Esophagus muscularis mucosa (tissue), 4 donors: ENCODE results near the gene POU2AF3. TPM values are rescaled to one million over a fixed set of nuclear protein-coding genes. Genes with fewer than 3 reads are reported as not detected.
A peak's percentile ranks its signal among the peaks of the same experiment; 100 is the strongest.
"Not testable (repeated sequence)": the region's sequence is repeated elsewhere in the genome, so short reads cannot be mapped to it uniquely, and the experiment has no call there.

Source experiments
- DNase-seq: peaks from one replicate; pipeline ENCODE4 v3.0.0-alpha.2; 2017; ENCODE audit errors: extremely low spot score
- H3K27ac ChIP-seq, 4 donors: fragments of 200-600 bp; sonication (generic); replicated peaks in 1 of 4; 1 replicate in 3 of 4; 2 replicates in 1 of 4; pipeline ENCODE4 v1.5.1; 2016 to 2019; ENCODE audit warnings: mild to moderate bottlenecking in 1 of 4
- H3K27me3 ChIP-seq, 4 donors: fragments of 200-600 bp; sonication (generic); one replicate each; pipeline versions ENCODE4 v1.5.1 to v1.6.0; 2016 to 2019
- H3K36me3 ChIP-seq, 4 donors: fragments of 200-600 bp; sonication (generic); one replicate each; pipeline ENCODE4 v1.5.1; 2016 to 2019
- H3K4me1 ChIP-seq, 4 donors: fragments of 200-600 bp; sonication (generic); one replicate each; pipeline ENCODE4 v1.5.1; 2016 to 2019
- H3K4me3 ChIP-seq, 4 donors: fragments of 200-600 bp; sonication (generic); 1 replicate in 2 of 4; 2 replicates in 2 of 4; pipeline ENCODE4 v1.5.1; 2016 to 2019; ENCODE audit warnings: mild to moderate bottlenecking in 4 of 4, moderate library complexity in 1 of 4
- H3K9me3 ChIP-seq, 4 donors: fragments of 200-600 bp; sonication (generic); 1 replicate in 3 of 4; 2 replicates in 1 of 4; pipeline ENCODE4 v1.5.1; 2016 to 2019
- CTCF ChIP-seq, 3 experiments: fragments of 200-600 bp in 2 of 3; fragments of 450-650 bp in 1 of 3; sonication (generic) in 2 of 3; IDR thresholded peaks; one replicate each; pipeline ENCODE4 v1.5.1; 2017 to 2019; ENCODE audit warnings: antibody characterized with exemption in 3 of 3, mild to moderate bottlenecking in 2 of 3, moderate library complexity in 1 of 3
- EP300 ChIP-seq: sonication (generic); formaldehyde crosslinking; IDR thresholded peaks from one replicate; pipeline ENCODE4 v1.6.1; 2017; ENCODE audit warnings: antibody characterized with exemption
- POLR2A ChIP-seq: fragments of 450-650 bp; IDR thresholded peaks from one replicate; pipeline ENCODE4 v1.6.1; 2017; ENCODE audit warnings: antibody characterized with exemption, moderate library complexity, mild to moderate bottlenecking, low read depth
- POLR2AphosphoS5 ChIP-seq, 2 donors: sonication (generic); formaldehyde crosslinking; IDR thresholded peaks; one replicate each; pipeline ENCODE4 v1.6.1; 2017; ENCODE audit warnings: antibody characterized with exemption in 2 of 2
- WGBS: methylation state at CpG from one replicate; pipeline ENCODE4 v1.1.5; 2018; 5-methylcytosine and 5-hydroxymethylcytosine counted together
- intact Hi-C: fragments of 100-400 bp; cut with DNase I; formaldehyde crosslinking; loops from one replicate; pipeline ENCODE4 v1.15.1; 2023
- total RNA-seq, 4 donors: library from RNA; depleted of rRNA; stranded (reverse); fragments of >200 nt; gene quantifications; one replicate each; pipeline versions ENCODE4 v1.1.0 to v1.2.1, GENCODE V29; 2016

Gene POU2AF3
- total RNA-seq, 4 donors from 2014 or later: 0.99 to 2.9 (median 2.2) TPM; not detected in 1

DNA sequence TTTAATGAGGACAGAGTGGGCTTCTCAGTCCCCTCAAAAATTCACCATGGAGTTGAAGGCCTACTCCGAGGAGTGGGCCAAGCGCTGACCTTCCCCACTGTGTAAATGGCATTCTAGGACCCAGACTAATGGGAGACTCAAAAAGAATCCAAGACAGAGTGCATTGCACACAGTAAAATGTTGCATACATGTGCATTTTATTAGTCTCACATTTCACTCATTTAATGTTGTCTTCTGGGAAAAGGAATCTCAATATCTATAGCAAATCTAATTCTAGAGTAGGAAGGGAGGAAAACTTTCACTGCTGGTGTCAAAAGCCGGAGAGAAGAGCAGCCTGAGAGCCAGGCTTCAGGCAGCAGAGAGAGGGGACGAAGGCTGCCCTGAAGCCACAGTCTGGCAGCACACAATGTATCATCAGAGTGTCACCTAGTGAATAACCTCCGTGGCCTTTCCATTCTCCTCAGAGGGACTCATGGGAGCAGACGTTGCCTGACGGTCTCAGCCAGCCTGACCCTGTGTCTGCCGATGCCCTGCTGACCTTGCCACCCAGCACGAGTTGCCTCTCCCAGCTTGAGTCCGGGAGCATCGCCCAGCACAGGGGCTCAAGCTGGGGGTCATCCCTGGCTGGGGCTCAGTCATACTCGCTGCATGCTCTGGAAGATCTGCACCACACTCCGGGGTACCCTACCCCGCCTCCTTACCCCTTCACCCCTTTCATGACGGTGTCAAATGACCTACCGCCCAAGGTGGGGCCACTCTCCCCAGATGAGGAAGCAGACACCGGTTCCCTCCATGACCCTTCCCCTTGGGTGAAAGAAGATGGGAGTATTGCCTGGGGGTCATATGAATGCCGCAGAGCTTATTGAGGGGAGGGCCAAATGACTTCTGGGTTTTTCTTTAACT is 12.9 kb upstream of the POU2AF3 start:
- H3K27ac ChIP-seq: no peak overlapping the region
- H3K4me3 ChIP-seq: no peak overlapping the region
- no peaks in the 10 kb centered on the region for H3K36me3 ChIP-seq
- TF ChIP-seq EP300 (no peak), POLR2AphosphoS5 (IDR thresholded peaks at IDR 0.05) (no peak), CTCF (IDR thresholded peaks at IDR 0.05) (no peak), POLR2A (no peak)
- H3K9me3 ChIP-seq: no peaks in the 10 kb centered on the region
- no peaks in the 10 kb centered on the region for H3K27me3 ChIP-seq
- 85% methylated on average over 17 of the region's 18 CpGs for WGBS
- no peak for DNase-seq
- H3K4me1 ChIP-seq: peaks cover 0 to 23% (median 13%) of the 10 kb centered on the region in 4 donors
- intact Hi-C loops: no loop called here

- Histone ChIP-seq H3K27ac (no peak overlapping the region), H3K4me3 (no peak overlapping the region), H3K27me3 (no peaks in the 10 kb centered on the region), H3K4me1 (no peaks in the 10 kb centered on the region), H3K9me3 (no peaks in the 10 kb centered on the region), H3K36me3 (no peaks in the 10 kb centered on the region)
- 97% methylated on average over 5 of the region's 5 CpGs for whole genome bisulfite sequencing
- peak; percentile 45 for DNase-seq
- intact Hi-C loops: no loop called here
- TF ChIP-seq POLR2A (no peak), POLR2AphosphoS5 (IDR thresholded peaks at IDR 0.05) (no peak), CTCF (IDR thresholded peaks at IDR 0.05) (no peak), EP300 (no peak)
These were observed 6.6 kb upstream of the POU2AF3 start for GRCh38 chr11:111291764-111292163.

DNA sequence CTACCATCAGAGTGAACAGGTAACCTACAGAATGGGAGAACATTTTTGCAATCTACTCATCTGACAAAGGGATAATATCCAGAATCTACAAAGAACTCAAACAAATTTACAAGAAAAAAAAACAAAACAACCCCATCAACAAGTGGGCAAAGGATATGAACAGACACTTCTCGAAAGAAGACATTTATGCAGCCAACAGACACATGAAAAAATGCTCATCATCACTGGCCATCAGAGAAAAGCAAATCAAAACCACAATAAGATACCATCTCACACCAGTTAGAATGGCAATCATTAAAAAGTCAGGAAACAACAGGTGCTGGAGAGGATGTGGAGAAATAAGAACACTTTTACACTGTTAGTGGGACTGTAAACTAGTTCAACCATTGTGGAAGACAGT is 5.9 kb upstream of the POU2AF3 start:
- intact Hi-C loops: not testable (repeated sequence)
- 95% methylated on average over 1 of the region's 1 CpG for WGBS

GRCh38 chr11:111296196-111296595 is 2.1 kb upstream of the POU2AF3 start:
- Histone ChIP-seq H3K36me3 (no peaks in the 10 kb centered on the region), H3K27me3 (peaks cover 0 to 10% (median 0%) of the 10 kb centered on the region in 4 donors), H3K9me3 (no peaks in the 10 kb centered on the region), H3K4me3 (no peak overlapping the region), H3K27ac (no peak overlapping the region), H3K4me1 (peaks cover 7 to 31% (median 24%) of the 10 kb centered on the region in 4 donors)
- intact Hi-C loops: loop anchor here (5.0 kb wide), 1 partner anchor 126 kb away; no protein-coding TSS in a partner anchor
- TF ChIP-seq POLR2A (no peak), POLR2AphosphoS5 (IDR thresholded peaks at IDR 0.05) (no peak), EP300 (no peak), CTCF (IDR thresholded peaks at IDR 0.05) (no peak)
- peak; percentile 53 for DNase-seq
- 89% methylated on average over 3 of the region's 3 CpGs for WGBS

More for the DNA sequence above, 5.9 kb upstream of the POU2AF3 start:
- H3K27ac ChIP-seq, DNase-seq, H3K9me3 ChIP-seq, H3K4me3 ChIP-seq, H3K27me3 ChIP-seq, H3K4me1 ChIP-seq, H3K36me3 ChIP-seq: not testable (repeated sequence)

- Histone ChIP-seq H3K4me3 (no peak overlapping the region), H3K27ac (peak overlapping the region in 1 of 4 donors; percentile 89), H3K9me3 (no peaks in the 10 kb centered on the region), H3K36me3 (no peaks in the 10 kb centered on the region), H3K4me1 (peaks cover 7 to 35% (median 26%) of the 10 kb centered on the region in 4 donors), H3K27me3 (peaks cover 0 to 10% (median 0%) of the 10 kb centered on the region in 4 donors)
- TF ChIP-seq CTCF (IDR thresholded peaks at IDR 0.05): no peak
- TF ChIP-seq POLR2A: no peak
- no peak for TF ChIP-seq EP300
- WGBS: 94% methylated on average over 10 of the region's 10 CpGs
- intact Hi-C loops: loop anchor here (5.0 kb wide), 1 partner anchor 125 kb away; no protein-coding TSS in a partner anchor
- no peak for DNase-seq
These were observed 650 bp upstream of the POU2AF3 start for GRCh38 chr11:111297696-111298095.
